ENCODE results near the gene PSME3.
A peak's percentile ranks its signal among the peaks of the same experiment; 100 is the strongest.

The PSME3 gene

DNA sequence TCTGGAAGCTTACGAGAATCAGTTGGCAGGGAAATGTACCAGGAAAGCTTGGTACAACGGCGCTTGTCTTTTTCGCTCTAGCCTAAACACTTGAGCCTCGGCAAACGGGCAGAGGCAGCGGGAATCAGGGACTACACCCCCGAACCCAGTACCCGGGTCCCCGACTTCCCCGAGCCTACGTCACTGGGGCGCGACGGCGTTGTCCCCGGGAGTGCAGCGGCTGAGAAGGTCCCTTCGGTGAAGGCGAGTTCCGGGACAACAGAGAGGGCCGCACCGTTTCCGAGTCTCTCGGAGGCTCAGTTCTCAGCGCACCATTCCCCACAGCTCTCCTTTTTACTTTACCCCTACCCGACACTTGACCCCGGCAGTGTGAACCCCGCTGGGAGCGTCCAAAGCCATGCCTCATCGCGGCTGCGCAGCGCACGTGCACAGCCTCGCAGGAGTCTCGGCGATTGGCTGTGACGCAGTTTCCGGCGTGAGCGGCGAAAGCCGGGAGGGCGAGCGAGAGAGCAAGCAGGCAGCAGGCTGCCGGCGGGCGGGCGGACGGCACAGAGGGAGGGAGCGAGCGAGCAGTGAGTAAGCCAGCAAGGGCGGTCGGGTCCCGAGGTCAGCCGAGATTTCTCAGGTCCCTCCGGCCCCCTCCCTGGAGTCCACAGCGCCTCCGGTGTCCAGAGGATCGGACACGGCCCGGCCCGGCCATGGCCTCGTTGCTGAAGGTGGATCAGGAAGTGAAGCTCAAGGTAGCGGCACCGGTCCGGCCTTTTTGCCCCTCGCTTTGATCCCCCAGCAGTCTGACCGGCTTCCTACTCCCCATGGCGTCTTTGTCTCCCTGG lies at the start of gene PSME3:
TSS of gene PSME3 (plus strand) at position 464 of the 833 bp plus-strand sequence. CDS start at position 699, 235 bp downstream.
- peak; percentile 91 for DNase-seq

DNA sequence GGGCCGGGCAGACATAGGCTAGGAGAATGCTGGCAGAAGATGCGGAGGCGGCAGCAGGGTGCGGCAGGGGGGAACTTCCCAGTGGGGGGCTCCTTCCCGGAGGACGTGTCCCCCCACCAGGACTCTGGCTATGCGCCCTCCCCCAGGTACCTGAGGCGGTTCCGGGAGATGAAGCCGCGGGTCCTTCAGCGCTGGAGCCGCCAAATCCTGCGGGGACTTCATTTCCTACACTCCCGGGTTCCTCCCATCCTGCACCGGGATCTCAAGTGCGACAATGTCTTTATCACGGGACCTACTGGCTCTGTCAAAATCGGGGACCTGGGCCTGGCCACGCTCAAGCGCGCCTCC lies 49.4 kb upstream of the PSME3 start:
- DNase-seq = no peak

DNA sequence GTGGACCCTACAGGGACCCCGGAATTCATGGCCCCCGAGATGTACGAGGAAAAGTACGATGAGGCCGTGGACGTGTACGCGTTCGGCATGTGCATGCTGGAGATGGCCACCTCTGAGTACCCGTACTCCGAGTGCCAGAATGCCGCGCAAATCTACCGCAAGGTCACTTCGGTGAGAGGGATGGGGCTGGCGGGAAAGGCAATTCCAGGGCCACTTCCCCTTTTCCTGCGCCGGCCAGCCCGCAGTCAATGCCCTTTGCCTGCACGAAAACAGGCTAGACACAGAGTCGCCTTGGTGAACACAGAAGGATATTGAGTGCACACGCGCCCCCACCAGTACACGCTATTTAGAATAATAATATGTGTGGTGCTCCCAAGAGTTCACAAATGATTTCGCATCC lies 48.8 kb upstream of the PSME3 start:
- DNase-seq = no peak

DNA sequence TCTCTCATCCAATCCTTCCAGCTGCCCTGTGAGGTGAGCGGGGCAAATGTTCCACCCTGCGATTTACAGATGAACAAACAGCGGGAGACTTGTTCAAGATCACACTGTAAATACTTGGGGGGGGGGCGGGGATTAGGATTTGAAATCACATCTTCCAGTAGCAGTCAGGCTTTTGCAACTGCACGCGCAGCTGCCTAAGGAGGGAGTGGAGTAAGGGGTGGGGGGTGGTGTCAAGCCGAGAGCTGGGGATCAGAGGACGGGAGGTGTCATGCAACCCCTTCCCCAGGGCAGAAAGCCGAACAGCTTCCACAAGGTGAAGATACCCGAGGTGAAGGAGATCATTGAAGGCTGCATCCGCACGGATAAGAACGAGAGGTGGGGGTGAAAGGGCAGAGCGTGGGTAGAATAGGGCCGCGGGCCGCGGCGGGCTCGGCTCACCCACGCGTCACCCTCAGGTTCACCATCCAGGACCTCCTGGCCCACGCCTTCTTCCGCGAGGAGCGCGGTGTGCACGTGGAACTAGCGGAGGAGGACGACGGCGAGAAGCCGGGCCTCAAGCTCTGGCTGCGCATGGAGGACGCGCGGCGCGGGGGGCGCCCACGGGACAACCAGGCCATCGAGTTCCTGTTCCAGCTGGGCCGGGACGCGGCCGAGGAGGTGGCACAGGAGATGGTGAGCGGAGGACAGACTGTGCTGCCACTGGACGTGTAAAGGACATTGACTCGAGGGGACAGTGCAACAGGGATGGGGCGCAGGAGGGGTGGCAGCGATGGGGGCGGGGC lies 48.2 kb upstream of the PSME3 start:
- no peak for DNase-seq

DNA sequence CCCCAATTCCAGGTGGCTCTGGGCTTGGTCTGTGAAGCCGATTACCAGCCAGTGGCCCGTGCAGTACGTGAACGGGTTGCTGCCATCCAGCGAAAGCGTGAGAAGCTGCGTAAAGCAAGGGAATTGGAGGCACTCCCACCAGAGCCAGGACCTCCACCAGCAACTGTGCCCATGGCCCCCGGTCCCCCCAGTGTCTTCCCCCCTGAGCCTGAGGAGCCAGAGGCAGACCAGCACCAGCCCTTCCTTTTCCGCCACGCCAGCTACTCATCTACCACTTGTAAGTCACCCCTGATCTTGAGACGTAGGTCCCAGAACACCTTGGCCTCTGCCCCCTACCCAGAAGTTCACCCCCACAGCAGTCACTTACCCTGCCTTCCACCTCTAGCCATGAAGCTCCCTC lies 45.9 kb upstream of the PSME3 start:
- no peak for DNase-seq

DNA sequence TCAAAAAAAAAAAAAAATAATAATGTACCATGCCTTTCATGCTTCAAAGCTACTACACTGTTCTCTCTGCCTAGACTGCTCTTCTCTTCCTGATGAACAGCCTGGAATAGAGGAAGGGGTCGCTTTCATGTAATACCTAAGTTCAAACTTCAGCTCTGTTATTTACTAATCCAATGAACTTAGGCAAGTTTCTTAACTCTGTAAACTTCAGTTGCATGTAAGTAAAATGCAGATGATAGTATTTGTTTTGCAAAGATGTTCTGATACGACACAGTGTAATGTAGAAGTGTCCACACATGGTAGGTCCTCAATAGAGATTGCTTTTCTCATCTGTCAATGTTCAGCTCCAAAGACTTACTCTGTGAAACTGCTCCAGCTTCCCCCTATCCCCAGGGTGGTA lies 41.2 kb upstream of the PSME3 start:
- no peak for DNase-seq

GRCh38 chr17:42792545-42792944 lies 40.7 kb upstream of the PSME3 start:
- no peak for DNase-seq

- DNase-seq = no peak
Measured at GRCh38 chr17:42795061-42795460, 38.1 kb upstream of the PSME3 start.

- no peak for DNase-seq
Measured at GRCh38 chr17:42795465-42795864, 37.7 kb upstream of the PSME3 start.

DNA sequence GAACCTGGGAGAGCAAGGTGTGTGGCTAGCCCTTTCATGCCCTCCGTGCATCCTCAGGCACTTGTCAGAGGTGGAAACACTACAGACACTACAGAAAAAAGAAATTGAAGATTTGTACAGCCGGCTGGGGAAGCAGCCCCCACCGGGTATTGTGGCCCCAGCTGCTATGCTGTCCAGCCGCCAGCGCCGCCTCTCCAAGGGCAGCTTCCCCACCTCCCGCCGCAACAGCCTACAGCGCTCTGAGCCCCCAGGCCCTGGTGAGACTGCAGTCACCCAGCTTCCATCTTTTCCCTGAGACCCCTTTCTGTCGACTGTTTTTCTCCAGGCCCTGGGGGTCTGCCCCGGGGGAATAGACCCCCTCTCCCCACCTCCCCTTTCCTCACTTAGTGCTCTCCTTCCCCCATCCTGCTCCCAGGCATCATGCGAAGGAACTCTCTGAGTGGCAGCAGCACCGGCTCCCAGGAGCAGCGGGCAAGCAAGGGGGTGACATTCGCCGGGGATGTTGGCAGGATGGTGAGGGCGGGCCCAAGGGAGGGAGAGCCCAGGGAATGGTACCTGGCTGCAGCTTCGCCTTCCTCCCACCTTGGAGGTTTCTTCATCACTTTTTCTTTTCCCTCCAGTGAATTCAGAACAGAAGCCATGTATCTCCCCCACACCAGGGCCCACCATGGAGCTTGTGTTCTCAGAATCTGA lies 37.0 kb upstream of the PSME3 start:
- DNase-seq = no peak

GRCh38 chr17:42797067-42798007 lies 35.9 kb upstream of the PSME3 start:
- DNase-seq = no peak

DNA sequence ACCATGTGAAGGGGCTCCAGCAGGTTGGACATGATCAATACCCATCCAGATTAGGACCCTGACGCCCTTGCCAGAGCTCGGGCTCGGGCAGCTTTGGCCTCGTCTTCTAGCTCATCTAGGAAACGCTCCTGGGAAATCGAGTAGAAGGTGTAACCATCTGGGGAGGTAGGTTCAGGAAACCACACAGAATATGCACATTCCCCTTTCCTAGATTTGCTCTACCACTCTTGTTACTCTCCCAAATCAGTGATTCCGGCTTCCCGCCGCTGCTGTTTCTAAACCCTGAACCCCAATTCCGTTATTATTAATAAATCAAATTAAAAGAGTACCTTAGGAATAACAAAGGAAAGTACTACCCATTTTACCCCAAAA lies 35.2 kb upstream of the PSME3 start:
- no peak for DNase-seq

DNA sequence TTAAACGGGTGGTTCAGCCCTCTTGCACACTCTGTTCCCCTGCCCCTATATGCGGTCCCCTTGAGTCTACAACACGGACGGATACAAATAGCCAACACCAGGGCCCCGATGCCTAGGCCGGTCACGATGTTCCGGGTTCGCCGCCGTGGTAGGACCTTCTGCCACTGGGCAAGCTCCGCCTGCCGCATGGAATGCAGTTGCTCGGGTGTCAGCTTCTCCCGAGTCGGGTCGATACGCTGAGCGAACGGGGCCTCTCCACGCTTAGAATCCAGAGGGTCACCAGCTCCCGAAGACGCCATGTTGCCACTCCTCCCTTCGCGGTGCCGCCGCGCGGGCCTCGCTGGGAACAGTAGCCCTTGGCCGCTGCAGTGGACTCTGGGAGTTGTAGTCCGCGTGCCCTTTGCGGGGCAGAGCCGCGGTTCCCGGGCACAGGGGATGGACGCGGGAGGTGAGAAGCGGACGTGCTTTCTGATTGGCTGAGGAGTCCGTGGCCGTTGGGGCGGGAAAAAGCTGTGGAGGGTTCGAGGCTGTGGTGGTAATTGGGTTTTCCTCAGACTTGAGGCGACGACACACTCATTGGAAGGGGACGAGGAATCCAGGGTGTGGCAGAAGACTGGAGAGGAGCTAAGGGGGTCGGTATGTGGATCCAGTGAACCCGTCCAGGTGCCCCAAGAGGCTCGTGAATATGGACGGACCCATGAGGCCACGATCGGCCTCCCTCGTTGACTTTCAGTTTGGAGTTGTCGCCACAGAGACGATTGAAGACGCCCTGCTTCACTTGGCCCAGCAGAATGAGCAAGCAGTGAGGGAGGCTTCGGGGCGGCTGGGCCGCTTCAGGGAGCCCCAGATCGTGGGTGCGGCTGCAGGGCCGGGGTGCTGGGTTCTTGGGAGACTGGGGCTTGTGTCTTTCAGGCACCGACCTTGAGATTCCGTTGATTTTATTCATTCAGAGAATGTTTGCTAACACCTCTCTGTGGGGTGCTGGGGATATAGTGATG lies 34.5 kb upstream of the PSME3 start, which contains the start of the genes CNTD1 and COA3:
TSS of gene CNTD1 (plus strand) at position 479 of the 998 bp plus-strand sequence. CDS start at position 686, 207 bp downstream.
TSS of gene COA3 (minus strand) at position 322 of the 998 bp plus-strand sequence. CDS start at position 299, 23 bp downstream.
- peak; percentile 71 for DNase-seq

GRCh38 chr17:42803074-42803883 lies 29.9 kb upstream of the PSME3 start:
- DNase-seq = no peak

DNA sequence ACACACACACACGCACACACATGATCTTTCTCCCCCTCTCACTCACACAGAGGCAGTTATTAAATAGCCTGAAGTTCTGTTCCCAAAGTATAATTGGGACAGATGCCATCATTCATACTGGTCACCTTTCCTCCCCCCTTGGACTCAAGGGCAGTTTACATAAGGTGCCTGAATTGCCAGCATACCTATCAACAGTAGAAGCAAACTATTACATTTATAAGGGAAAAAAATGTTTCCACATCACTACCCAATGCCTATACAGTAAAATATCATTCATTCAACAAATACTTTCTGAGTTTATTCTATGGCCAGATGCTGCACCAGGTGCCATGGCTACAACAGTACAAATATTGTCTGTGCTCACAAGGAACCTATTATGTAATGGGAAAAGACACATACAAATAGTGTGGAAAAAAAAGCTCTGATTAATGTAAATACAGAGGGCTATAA lies 28.3 kb upstream of the PSME3 start:
- no peak for DNase-seq

GRCh38 chr17:42806249-42806648 lies 26.9 kb upstream of the PSME3 start:
- DNase-seq = no peak

GRCh38 chr17:42809250-42809649 lies 23.9 kb upstream of the PSME3 start:
- DNase-seq = no peak

- DNase-seq = peak; percentile 91
Measured at GRCh38 chr17:42814633-42815399, 18.4 kb upstream of the PSME3 start.

DNA sequence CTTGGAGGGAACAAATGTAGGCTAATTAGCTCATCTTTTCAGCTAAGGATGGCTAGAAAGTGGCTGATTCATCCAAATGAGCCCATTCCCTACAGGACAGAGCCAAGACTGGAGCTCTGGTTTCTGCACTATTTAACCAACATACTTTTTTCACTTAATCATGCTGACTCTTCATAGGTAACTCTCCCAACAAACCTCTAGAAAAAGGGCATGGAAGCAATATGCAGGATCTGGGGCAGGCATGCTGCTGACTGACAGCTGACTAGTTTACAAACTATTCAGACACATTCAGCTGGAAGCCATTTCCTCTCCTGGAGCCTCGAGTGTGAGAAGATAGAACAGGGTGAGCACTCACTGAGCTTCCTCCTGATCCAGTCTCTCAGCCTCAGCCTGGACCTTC lies 15.3 kb upstream of the PSME3 start:
- no peak for DNase-seq

All from DMS79 treated with DMSO at 0.1 percent for 48 hours (cell line).